A549 (cell line): ENCODE data around the gene CDC42BPG.

Experiments
- CEBPB ChIP-seq, 2 experiments: fragments of >200 bp in 1 of 2; sonication (Bioruptor Twin) in 1 of 2; formaldehyde crosslinking in 1 of 2; IDR thresholded peaks; 2 replicates each; pipeline ENCODE4 v1.6.1; 2012 to 2016
- EP300 ChIP-seq, 2 experiments: fragments of >200 bp; sonication (Bioruptor Twin); formaldehyde crosslinking; IDR thresholded peaks; 2 replicates in 1 of 2; 3 replicates in 1 of 2; pipeline ENCODE4 v1.6.1; 2016 to 2017
- JUNB ChIP-seq: fragments of >200 bp; sonication (Bioruptor Twin); formaldehyde crosslinking; IDR thresholded peaks from 2 replicates; pipeline ENCODE4 v1.6.1; 2016
- KDM1A ChIP-seq: fragments of 200-600 bp; sonication (generic); IDR thresholded peaks from 2 replicates; pipeline ENCODE4 v1.6.1; 2016; ENCODE audit warnings: low read depth, mild to moderate bottlenecking
- MYC ChIP-seq: IDR thresholded peaks from 2 replicates; pipeline ENCODE4 v1.6.1; 2012; ENCODE audit warnings: mild to moderate bottlenecking, inconsistent platforms, low read length, improper control_type of control experiment, borderline replicate concordance
- NFE2L2 ChIP-seq: fragments of 150-350 bp; conservative IDR thresholded peaks from 2 replicates; pipeline ENCODE4 v1.6.1; 2014; ENCODE audit warnings: low read length
- POLR2A ChIP-seq: IDR thresholded peaks from 2 replicates; pipeline ENCODE4 v1.6.1; 2012; ENCODE audit warnings: mild to moderate bottlenecking, low read length
- POLR2AphosphoS2 ChIP-seq: conservative IDR thresholded peaks from 2 replicates; pipeline ENCODE4 v1.6.1; 2012; ENCODE audit warnings: low read length, improper control_type of control experiment, inconsistent platforms
- RAD21 ChIP-seq, 2 experiments: fragments of >200 bp in 1 of 2; sonication (Bioruptor Twin) in 1 of 2; formaldehyde crosslinking in 1 of 2; IDR thresholded peaks in 1 of 2; conservative IDR thresholded peaks in 1 of 2; 2 replicates in 1 of 2; 3 replicates in 1 of 2; pipeline ENCODE4 v1.6.1; 2012 to 2018; ENCODE audit warnings: inconsistent platforms in 1 of 2
- RFX5 ChIP-seq: fragments of 450-650 bp; IDR thresholded peaks from 2 replicates; pipeline ENCODE4 v1.7.1; 2014; ENCODE audit warnings: antibody characterized with exemption, mild to moderate bottlenecking, moderate library complexity
- TF ChIP-seq, protein P1 (sequence below): fragments of 250-450 bp; sonication (Bioruptor Pico); IDR thresholded peaks from 2 replicates; pipeline ENCODE4 v1.5.0; 2021; ENCODE audit warnings: mild to moderate bottlenecking, moderate library complexity, borderline replicate concordance
- TF ChIP-seq, protein P2 (sequence below): IDR thresholded peaks from 2 replicates; pipeline ENCODE4 v1.6.1; 2012
- TF ChIP-seq, protein P3 (sequence below): fragments of >200 bp; sonication (Bioruptor Twin); formaldehyde crosslinking; IDR thresholded peaks from 3 replicates; pipeline ENCODE4 v1.5.1; 2016
- TF ChIP-seq, protein P4 (sequence below): fragments of 200-600 bp; sonication (generic); IDR thresholded peaks from 2 replicates; pipeline ENCODE4 v1.6.1; 2016; ENCODE audit warnings: antibody characterized with exemption, mild to moderate bottlenecking, moderate library complexity

DNA sequence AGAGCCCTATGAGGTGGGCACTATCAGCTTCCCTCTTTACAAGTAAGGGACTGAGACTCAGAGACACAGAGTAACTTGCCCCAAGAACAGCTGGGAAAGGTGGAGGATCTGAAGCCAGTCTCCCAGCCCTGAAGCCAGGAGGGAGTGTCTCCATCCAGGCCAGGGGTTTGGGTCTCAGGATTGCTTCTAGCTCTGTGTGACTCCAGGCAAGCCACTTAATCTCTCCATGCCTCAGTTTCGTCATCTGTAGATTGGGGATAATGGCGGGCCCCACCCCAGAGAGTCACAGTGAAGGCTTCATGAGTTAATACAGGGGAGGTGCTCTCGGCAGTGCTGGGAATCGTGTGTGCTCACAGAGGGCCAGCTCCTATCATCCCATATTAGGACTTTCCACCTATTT lies 52.0 kb downstream of the CDC42BPG start:
- TF ChIP-seq EP300 (IDR thresholded peaks at IDR 0.05), result no peak
- TF ChIP-seq, protein P1, sequence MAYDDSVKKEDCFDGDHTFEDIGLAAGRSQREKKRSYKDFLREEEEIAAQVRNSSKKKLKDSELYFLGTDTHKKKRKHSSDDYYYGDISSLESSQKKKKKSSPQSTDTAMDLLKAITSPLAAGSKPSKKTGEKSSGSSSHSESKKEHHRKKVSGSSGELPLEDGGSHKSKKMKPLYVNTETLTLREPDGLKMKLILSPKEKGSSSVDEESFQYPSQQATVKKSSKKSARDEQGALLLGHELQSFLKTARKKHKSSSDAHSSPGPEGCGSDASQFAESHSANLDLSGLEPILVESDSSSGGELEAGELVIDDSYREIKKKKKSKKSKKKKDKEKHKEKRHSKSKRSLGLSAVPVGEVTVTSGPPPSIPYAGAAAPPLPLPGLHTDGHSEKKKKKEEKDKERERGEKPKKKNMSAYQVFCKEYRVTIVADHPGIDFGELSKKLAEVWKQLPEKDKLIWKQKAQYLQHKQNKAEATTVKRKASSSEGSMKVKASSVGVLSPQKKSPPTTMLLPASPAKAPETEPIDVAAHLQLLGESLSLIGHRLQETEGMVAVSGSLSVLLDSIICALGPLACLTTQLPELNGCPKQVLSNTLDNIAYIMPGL (CRISPR knock-in tag), result no peak
- TF ChIP-seq, protein P2, sequence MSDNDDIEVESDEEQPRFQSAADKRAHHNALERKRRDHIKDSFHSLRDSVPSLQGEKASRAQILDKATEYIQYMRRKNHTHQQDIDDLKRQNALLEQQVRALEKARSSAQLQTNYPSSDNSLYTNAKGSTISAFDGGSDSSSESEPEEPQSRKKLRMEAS, result no peak
- TF ChIP-seq, protein P3, sequence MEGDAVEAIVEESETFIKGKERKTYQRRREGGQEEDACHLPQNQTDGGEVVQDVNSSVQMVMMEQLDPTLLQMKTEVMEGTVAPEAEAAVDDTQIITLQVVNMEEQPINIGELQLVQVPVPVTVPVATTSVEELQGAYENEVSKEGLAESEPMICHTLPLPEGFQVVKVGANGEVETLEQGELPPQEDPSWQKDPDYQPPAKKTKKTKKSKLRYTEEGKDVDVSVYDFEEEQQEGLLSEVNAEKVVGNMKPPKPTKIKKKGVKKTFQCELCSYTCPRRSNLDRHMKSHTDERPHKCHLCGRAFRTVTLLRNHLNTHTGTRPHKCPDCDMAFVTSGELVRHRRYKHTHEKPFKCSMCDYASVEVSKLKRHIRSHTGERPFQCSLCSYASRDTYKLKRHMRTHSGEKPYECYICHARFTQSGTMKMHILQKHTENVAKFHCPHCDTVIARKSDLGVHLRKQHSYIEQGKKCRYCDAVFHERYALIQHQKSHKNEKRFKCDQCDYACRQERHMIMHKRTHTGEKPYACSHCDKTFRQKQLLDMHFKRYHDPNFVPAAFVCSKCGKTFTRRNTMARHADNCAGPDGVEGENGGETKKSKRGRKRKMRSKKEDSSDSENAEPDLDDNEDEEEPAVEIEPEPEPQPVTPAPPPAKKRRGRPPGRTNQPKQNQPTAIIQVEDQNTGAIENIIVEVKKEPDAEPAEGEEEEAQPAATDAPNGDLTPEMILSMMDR, result no peak
- no peak for TF ChIP-seq MYC
- TF ChIP-seq, protein P4, sequence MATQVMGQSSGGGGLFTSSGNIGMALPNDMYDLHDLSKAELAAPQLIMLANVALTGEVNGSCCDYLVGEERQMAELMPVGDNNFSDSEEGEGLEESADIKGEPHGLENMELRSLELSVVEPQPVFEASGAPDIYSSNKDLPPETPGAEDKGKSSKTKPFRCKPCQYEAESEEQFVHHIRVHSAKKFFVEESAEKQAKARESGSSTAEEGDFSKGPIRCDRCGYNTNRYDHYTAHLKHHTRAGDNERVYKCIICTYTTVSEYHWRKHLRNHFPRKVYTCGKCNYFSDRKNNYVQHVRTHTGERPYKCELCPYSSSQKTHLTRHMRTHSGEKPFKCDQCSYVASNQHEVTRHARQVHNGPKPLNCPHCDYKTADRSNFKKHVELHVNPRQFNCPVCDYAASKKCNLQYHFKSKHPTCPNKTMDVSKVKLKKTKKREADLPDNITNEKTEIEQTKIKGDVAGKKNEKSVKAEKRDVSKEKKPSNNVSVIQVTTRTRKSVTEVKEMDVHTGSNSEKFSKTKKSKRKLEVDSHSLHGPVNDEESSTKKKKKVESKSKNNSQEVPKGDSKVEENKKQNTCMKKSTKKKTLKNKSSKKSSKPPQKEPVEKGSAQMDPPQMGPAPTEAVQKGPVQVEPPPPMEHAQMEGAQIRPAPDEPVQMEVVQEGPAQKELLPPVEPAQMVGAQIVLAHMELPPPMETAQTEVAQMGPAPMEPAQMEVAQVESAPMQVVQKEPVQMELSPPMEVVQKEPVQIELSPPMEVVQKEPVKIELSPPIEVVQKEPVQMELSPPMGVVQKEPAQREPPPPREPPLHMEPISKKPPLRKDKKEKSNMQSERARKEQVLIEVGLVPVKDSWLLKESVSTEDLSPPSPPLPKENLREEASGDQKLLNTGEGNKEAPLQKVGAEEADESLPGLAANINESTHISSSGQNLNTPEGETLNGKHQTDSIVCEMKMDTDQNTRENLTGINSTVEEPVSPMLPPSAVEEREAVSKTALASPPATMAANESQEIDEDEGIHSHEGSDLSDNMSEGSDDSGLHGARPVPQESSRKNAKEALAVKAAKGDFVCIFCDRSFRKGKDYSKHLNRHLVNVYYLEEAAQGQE, result no peak
- no peak for TF ChIP-seq RFX5
- no peak for TF ChIP-seq RAD21 (conservative IDR thresholded peaks at IDR 0.05 in 1 of 2, IDR thresholded peaks at IDR 0.05 in 1 of 2)
- no peak for TF ChIP-seq KDM1A
- TF ChIP-seq POLR2A, result no peak
- no peak for TF ChIP-seq NFE2L2
- TF ChIP-seq POLR2AphosphoS2, result no peak
- TF ChIP-seq CEBPB (IDR thresholded peaks at IDR 0.05), result no peak
- TF ChIP-seq JUNB, result no peak
